Measurements from ENCODE around the gene PGAP3.

PGAP3 gene

GRCh38 chr17:39669897-39670735 lies 17.7 kb downstream of the PGAP3 start:
- DNase-seq, result no peak

GRCh38 chr17:39667945-39668924 lies 19.6 kb downstream of the PGAP3 start, which contains the start of gene PNMT:
Gene PNMT, plus strand, starts transcription at chr17:39668453. Its CDS starts 23 bp downstream, at chr17:39668476.
- peak; percentile 45 for DNase-seq

- no peak for DNase-seq
Measured at GRCh38 chr17:39667262-39667944, 20.5 kb downstream of the PGAP3 start.

- DNase-seq, result no peak
Measured at GRCh38 chr17:39666601-39667261, 21.1 kb downstream of the PGAP3 start.

GRCh38 chr17:39666231-39666600 lies 21.6 kb downstream of the PGAP3 start:
- no peak for DNase-seq

GRCh38 chr17:39665642-39666224 lies 22.1 kb downstream of the PGAP3 start:
- no peak for DNase-seq

GRCh38 chr17:39664581-39665561 lies 23.0 kb downstream of the PGAP3 start, which contains the start of gene TCAP:
Gene TCAP, plus strand, starts transcription at chr17:39665349. Its CDS starts 11 bp downstream, at chr17:39665360.
- no peak for DNase-seq

GRCh38 chr17:39663688-39664580 lies 23.9 kb downstream of the PGAP3 start:
- DNase-seq, result no peak

GRCh38 chr17:39663340-39663687 lies 24.5 kb downstream of the PGAP3 start:
- no peak for DNase-seq

GRCh38 chr17:39662551-39663339 lies 25.1 kb downstream of the PGAP3 start:
- DNase-seq, result no peak

GRCh38 chr17:39661744-39662541 lies 25.9 kb downstream of the PGAP3 start:
- no peak for DNase-seq

GRCh38 chr17:39660397-39661385 lies 27.2 kb downstream of the PGAP3 start:
- no peak for DNase-seq

GRCh38 chr17:39660011-39660360 lies 27.9 kb downstream of the PGAP3 start:
- DNase-seq, result no peak

- no peak for DNase-seq
Measured at GRCh38 chr17:39659279-39660010, 28.4 kb downstream of the PGAP3 start.

GRCh38 chr17:39658760-39659159 lies 29.1 kb downstream of the PGAP3 start:
- no peak for DNase-seq

- no peak for DNase-seq
Measured at GRCh38 chr17:39658346-39658745, 29.5 kb downstream of the PGAP3 start.

All from fibroblast of skin of right quadriceps (primary cell).